ENCODE measurements around the gene SDF2L1. TPM values are rescaled to one million over a fixed set of nuclear protein-coding genes. Genes with fewer than 3 reads are reported as not detected.
"Not testable (repeated sequence)": the region's sequence is repeated elsewhere in the genome, so short reads cannot be mapped to it uniquely, and the experiment has no call there.

The SDF2L1 gene
- total RNA-seq, 4 donors from 2014 or later, result 1.8 to 22.4 (median 11.3) TPM

GRCh38 chr22:21606775-21607174 is 35.3 kb upstream of the SDF2L1 start:
- H3K36me3 ChIP-seq, result no peaks in the 10 kb centered on the region
- no peak overlapping the region for H3K27ac ChIP-seq
- TF ChIP-seq, protein P1, sequence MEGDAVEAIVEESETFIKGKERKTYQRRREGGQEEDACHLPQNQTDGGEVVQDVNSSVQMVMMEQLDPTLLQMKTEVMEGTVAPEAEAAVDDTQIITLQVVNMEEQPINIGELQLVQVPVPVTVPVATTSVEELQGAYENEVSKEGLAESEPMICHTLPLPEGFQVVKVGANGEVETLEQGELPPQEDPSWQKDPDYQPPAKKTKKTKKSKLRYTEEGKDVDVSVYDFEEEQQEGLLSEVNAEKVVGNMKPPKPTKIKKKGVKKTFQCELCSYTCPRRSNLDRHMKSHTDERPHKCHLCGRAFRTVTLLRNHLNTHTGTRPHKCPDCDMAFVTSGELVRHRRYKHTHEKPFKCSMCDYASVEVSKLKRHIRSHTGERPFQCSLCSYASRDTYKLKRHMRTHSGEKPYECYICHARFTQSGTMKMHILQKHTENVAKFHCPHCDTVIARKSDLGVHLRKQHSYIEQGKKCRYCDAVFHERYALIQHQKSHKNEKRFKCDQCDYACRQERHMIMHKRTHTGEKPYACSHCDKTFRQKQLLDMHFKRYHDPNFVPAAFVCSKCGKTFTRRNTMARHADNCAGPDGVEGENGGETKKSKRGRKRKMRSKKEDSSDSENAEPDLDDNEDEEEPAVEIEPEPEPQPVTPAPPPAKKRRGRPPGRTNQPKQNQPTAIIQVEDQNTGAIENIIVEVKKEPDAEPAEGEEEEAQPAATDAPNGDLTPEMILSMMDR (IDR thresholded peaks at IDR 0.05), result no peak
- no peak for TF ChIP-seq POLR2A (IDR thresholded peaks at IDR 0.05)
- no peaks in the 10 kb centered on the region for H3K9me3 ChIP-seq
- H3K4me1 ChIP-seq, result no peaks in the 10 kb centered on the region
- DNase-seq, result no peak
- H3K27me3 ChIP-seq, result no peaks in the 10 kb centered on the region
- intact Hi-C loops (cut with DNase I; ENCODE audit: low total_unique reads), result no loop called here
- no peak overlapping the region for H3K4me3 ChIP-seq

DNA sequence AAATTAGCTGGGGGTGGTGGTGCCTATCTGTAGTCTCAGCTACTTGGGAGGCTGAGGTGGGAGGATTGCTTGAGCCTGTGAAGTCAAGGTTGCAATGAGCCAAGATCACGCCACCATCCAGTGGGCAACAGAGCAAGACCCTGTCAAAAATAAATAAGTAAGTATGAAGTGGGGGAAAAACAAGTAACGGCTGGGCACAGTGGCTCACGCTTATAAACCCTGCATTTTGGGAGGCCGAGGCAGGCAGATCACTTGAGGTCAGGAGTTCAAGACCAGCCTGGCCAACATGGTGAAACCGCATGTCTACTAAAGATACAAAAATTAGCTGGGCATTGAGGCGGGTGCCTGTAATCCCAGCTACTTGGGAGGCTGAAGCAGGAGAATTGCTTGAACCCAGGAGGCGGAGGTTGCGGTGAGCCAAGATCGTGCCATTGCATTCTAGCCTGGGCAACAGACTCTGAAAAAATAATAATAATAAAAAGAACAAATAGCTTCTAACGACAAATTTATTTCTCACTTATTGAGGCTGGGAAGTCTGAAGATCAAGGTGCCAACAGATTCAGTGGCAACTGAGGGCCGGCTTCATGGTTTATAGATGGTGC is 32.4 kb upstream of the SDF2L1 start:
- intact Hi-C loops (cut with DNase I; ENCODE audit: low total_unique reads); H3K27ac ChIP-seq; H3K4me3 ChIP-seq; H3K4me1 ChIP-seq; H3K9me3 ChIP-seq; H3K36me3 ChIP-seq; DNase-seq; H3K27me3 ChIP-seq: not testable (repeated sequence)

DNA sequence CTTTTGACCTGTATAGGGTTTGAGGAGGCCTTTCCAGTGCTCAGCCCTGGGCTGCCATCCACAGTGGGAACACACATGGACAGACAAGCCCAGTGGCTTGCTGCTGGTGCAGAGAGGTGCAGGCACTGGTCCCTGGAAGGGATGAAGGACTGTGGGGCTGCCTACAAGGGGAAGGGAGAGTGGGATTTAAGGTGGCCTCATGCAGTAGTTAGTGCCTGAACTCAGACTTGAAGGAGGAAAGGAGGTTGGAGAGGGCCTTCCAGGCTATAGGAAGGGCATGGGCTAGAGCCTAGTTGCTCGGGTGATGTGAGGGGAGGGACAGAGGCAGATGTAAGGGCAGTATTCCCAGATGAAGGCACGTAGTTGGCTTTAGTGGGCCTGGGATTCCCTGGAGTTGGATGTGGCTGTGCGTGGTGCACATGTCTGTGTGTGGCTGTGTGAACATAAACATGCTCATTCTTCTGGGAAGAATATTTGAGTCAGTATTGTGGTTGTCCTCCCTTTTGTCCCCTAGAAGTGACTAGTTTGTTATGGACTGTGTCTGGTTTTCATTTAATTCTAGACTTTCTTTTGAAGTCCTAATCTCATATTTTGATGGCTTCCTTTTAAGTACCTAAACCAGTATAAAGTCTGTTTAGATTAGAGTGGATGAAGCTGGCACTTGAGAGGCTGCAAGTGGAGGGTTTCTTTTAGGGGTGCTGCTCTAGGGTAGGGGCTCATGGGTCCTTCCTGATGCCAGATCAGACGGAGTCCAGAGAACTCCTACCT is 30.7 kb upstream of the SDF2L1 start:
- no peak overlapping the region for H3K27ac ChIP-seq
- no peak for DNase-seq
- H3K4me3 ChIP-seq, result no peak overlapping the region
- H3K36me3 ChIP-seq, result no peaks in the 10 kb centered on the region
- intact Hi-C loops (cut with DNase I; ENCODE audit: low total_unique reads), result no loop called here
- no peaks in the 10 kb centered on the region for H3K9me3 ChIP-seq
- no peaks in the 10 kb centered on the region for H3K27me3 ChIP-seq
- TF ChIP-seq, protein P1 (IDR thresholded peaks at IDR 0.05), result no peak
- TF ChIP-seq POLR2A (IDR thresholded peaks at IDR 0.05), result no peak
- no peaks in the 10 kb centered on the region for H3K4me1 ChIP-seq

- no peaks in the 10 kb centered on the region for H3K27me3 ChIP-seq
- H3K4me1 ChIP-seq, result no peaks in the 10 kb centered on the region
- no peak overlapping the region for H3K4me3 ChIP-seq
- H3K36me3 ChIP-seq, result no peaks in the 10 kb centered on the region
- intact Hi-C loops (cut with DNase I; ENCODE audit: low total_unique reads), result no loop called here
- no peak overlapping the region for H3K27ac ChIP-seq
- TF ChIP-seq, protein P1 (IDR thresholded peaks at IDR 0.05), result no peak
- no peak for TF ChIP-seq POLR2A (IDR thresholded peaks at IDR 0.05)
- no peaks in the 10 kb centered on the region for H3K9me3 ChIP-seq
- no peak for DNase-seq
Measured at GRCh38 chr22:21612858-21613257, 29.2 kb upstream of the SDF2L1 start.

GRCh38 chr22:21613553-21614233 is 28.4 kb upstream of the SDF2L1 start:
- no peaks in the 10 kb centered on the region for H3K27me3 ChIP-seq
- H3K9me3 ChIP-seq, result no peaks in the 10 kb centered on the region
- intact Hi-C loops (cut with DNase I; ENCODE audit: low total_unique reads), result no loop called here
- TF ChIP-seq POLR2A (IDR thresholded peaks at IDR 0.05), result no peak
- TF ChIP-seq, protein P1 (IDR thresholded peaks at IDR 0.05), result no peak
- H3K4me1 ChIP-seq, result no peaks in the 10 kb centered on the region
- no peak for DNase-seq
- no peak overlapping the region for H3K27ac ChIP-seq
- H3K4me3 ChIP-seq, result no peak overlapping the region
- no peaks in the 10 kb centered on the region for H3K36me3 ChIP-seq

Data from uterus (tissue), 4 donors.